Endodermal cell (in vitro differentiated cells): ENCODE results near the gene TBX15. TPM values are rescaled to one million over a fixed set of nuclear protein-coding genes. Genes with fewer than 3 reads are reported as not detected.

Source experiments
- DNase-seq: peaks from one replicate; pipeline ENCODE4 v3.0.0-alpha.2; 2017
- H3K27ac ChIP-seq: 2 replicates; pipeline ENCODE4 v1.5.1; 2013; ENCODE audit warnings: mild to moderate bottlenecking, low read depth, low read length, moderate library complexity
- H3K27me3 ChIP-seq: 2 replicates; pipeline ENCODE4 v1.6.1; 2013; ENCODE audit warnings: mild to moderate bottlenecking, low read length, moderate library complexity; ENCODE audit not compliant: insufficient read depth, control insufficient read depth, poor library complexity, severe bottlenecking
- H3K36me3 ChIP-seq: 2 replicates; pipeline ENCODE4 v1.7.0; 2013; ENCODE audit warnings: mild to moderate bottlenecking, low read length, moderate library complexity; ENCODE audit not compliant: control insufficient read depth, insufficient read depth
- H3K4me1 ChIP-seq: one replicate; pipeline ENCODE4 v1.7.0; 2013; ENCODE audit warnings: low read length; ENCODE audit not compliant: control insufficient read depth, insufficient read depth
- H3K4me3 ChIP-seq: 2 replicates; pipeline ENCODE4 v1.5.1; 2013; ENCODE audit warnings: mild to moderate bottlenecking, low read length, moderate library complexity
- H3K9ac ChIP-seq: 2 replicates; pipeline ENCODE4 v1.6.1; 2013; ENCODE audit warnings: mild to moderate bottlenecking, low read length, moderate library complexity; ENCODE audit not compliant: poor library complexity, severe bottlenecking; ENCODE audit errors: extremely low read depth
- H3K9me3 ChIP-seq: 2 replicates; pipeline ENCODE4 v1.6.1; 2013; ENCODE audit warnings: mild to moderate bottlenecking, low read length, moderate library complexity; ENCODE audit not compliant: control insufficient read depth
- H3K27ac Mint-ChIP-seq: 2 replicates; pipeline ENCODE4 v1.8.0; 2020; ENCODE audit warnings: mixed read lengths
- H3K27me3 Mint-ChIP-seq: 2 replicates; pipeline ENCODE4 v1.8.0; 2021; ENCODE audit warnings: mild to moderate bottlenecking, mixed read lengths; ENCODE audit not compliant: insufficient read depth
- H3K36me3 Mint-ChIP-seq: 2 replicates; pipeline ENCODE4 v1.8.0; 2020; ENCODE audit warnings: low read depth, mixed read lengths
- H3K4me1 Mint-ChIP-seq: 2 replicates; pipeline ENCODE4 v1.8.0; 2020; ENCODE audit warnings: mixed read lengths
- H3K4me3 Mint-ChIP-seq: 2 replicates; pipeline ENCODE4 v1.8.0; 2020; ENCODE audit warnings: mild to moderate bottlenecking, moderate library complexity, mixed read lengths
- H3K9me3 Mint-ChIP-seq: 2 replicates; pipeline ENCODE4 v1.8.0; 2020; ENCODE audit warnings: mild to moderate bottlenecking, mixed read lengths
- CTCF ChIP-seq: fragments of 200-600 bp; sonication (generic); conservative IDR thresholded peaks from 2 replicates; pipeline ENCODE4 v1.5.0; 2021; ENCODE audit warnings: antibody characterized with exemption, mild to moderate bottlenecking
- WGBS, 2 experiments: methylation state at CpG; one replicate each; pipeline versions ENCODE4 v1.1.5 to v1.1.7; 2013; ENCODE audit warnings: missing lambda C conversion rate in 2 of 2, mixed read lengths in 1 of 2; ENCODE audit not compliant: insufficient coverage in 1 of 2, insufficient read length in 1 of 2; 5-methylcytosine and 5-hydroxymethylcytosine counted together
- total RNA-seq, 2 donors: library from RNA; stranded (reverse); fragmentation: NEBNext Ultra II Directional in 1 of 2; extraction: Animal tissue kit (Norgen Biotek cat#: 25700) in 1 of 2; gene quantifications; 2 replicates in 1 of 2; 3 replicates in 1 of 2; pipeline ENCODE4 v1.2.1, GENCODE V29; 2021

The TBX15 gene
- total RNA-seq, 2 donors from 2014 or later = 0.09 TPM; not detected in 1

DNA sequence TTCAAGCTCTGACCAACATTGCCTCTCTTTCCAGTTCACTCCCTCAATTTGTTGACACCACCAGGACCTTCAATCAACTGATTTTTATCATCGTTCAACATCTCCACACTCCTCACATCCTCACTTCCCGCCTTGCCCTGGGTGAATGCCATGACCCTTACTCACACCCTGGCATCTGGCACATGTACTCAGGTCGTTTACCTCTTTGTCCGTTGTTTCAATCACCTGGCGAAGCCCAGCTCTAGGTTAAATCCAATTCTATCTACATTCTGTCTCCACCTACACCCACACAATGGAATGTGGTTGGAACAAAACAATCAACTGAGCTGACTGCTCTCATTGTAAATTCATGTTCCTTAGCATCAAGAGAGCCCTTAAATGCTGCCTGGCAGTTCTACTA, 24.2 kb upstream of the TBX15 start:
- Mint-ChIP-seq H3K9me3 (peaks cover 6% of the 10 kb centered on the region), H3K36me3 (no peaks in the 10 kb centered on the region), H3K27ac (no peak overlapping the region), H3K27me3 (peaks cover 56% of the 10 kb centered on the region), H3K4me3 (no peak overlapping the region), H3K4me1 (peaks cover 9% of the 10 kb centered on the region)
- Histone ChIP-seq H3K27me3 (peaks cover 30% of the 10 kb centered on the region), H3K4me3 (no peak overlapping the region), H3K9me3 (peaks cover 6% of the 10 kb centered on the region), H3K36me3 (no peaks in the 10 kb centered on the region), H3K4me1 (no peaks in the 10 kb centered on the region), H3K9ac (no peak overlapping the region), H3K27ac (no peak overlapping the region)
- TF ChIP-seq CTCF = no peak
- no peak for DNase-seq
- 78 to 87% methylated on average over 3 to 5 of the region's 5 CpGs for WGBS, 2 experiments

- no peak overlapping the region for H3K4me3 ChIP-seq
- no peaks in the 10 kb centered on the region for H3K4me1 ChIP-seq
- no peak overlapping the region for H3K27ac Mint-ChIP-seq
- H3K27me3 Mint-ChIP-seq = peaks cover 63% of the 10 kb centered on the region
- no peak for TF ChIP-seq CTCF
- no peak overlapping the region for H3K9ac ChIP-seq
- H3K9me3 ChIP-seq = peaks cover 3% of the 10 kb centered on the region
- H3K4me3 Mint-ChIP-seq = no peak overlapping the region
- H3K36me3 ChIP-seq = no peaks in the 10 kb centered on the region
- peaks cover 37% of the 10 kb centered on the region for H3K27me3 ChIP-seq
- H3K36me3 Mint-ChIP-seq = no peaks in the 10 kb centered on the region
- peaks cover 3% of the 10 kb centered on the region for H3K9me3 Mint-ChIP-seq
- DNase-seq = no peak
- H3K27ac ChIP-seq = no peak overlapping the region
- WGBS, 2 experiments = 92 to 100% methylated on average over 3 of the region's 3 CpGs
- peaks cover 9% of the 10 kb centered on the region for H3K4me1 Mint-ChIP-seq
Observed at GRCh38 chr1:119011706-119012105, 23.6 kb upstream of the TBX15 start.

DNA sequence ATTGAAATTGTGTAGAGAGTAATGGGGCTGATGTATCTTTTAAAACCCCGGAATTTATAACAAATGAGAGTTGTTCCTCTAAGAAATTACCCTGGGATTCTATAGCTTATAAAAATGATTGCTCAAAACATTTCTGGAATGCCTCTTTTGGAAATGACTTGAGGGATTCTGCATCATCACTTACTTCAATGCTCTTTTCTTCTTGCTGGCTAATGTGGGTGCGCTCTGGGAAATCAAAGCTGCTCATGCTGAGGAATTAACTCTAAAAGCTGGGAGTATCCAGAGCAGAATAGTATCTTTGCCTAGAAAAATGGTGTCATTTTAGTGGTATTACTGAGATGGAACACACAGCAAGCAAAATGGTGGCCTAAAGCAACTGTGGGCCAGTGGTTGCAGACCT, 23.0 kb upstream of the TBX15 start:
- Mint-ChIP-seq H3K4me1 (peaks cover 12% of the 10 kb centered on the region), H3K27me3 (peaks cover 69% of the 10 kb centered on the region), H3K27ac (no peak overlapping the region), H3K4me3 (no peak overlapping the region), H3K9me3 (no peaks in the 10 kb centered on the region), H3K36me3 (no peaks in the 10 kb centered on the region)
- TF ChIP-seq CTCF = no peak
- Histone ChIP-seq H3K9ac (no peak overlapping the region), H3K4me3 (no peak overlapping the region), H3K36me3 (no peaks in the 10 kb centered on the region), H3K9me3 (no peaks in the 10 kb centered on the region), H3K27ac (no peak overlapping the region), H3K27me3 (peaks cover 43% of the 10 kb centered on the region), H3K4me1 (no peaks in the 10 kb centered on the region)
- 92 to 100% methylated on average over 1 to 2 of the region's 2 CpGs for WGBS, 2 experiments
- DNase-seq = no peak
